GM12878 (cell line): ENCODE measurements around the gene DISC1. TPM values are rescaled to one million over a fixed set of nuclear protein-coding genes. Genes with fewer than 3 reads are reported as not detected.

Experiments
- ATAC-seq: fragments of 200-7000 bp; cut with Tn5 transposase; 3 replicates; pipeline ENCODE4 v1.9.1; 2020; ENCODE audit warnings: mild to moderate bottlenecking, moderate library complexity
- BruUV-seq: library from RNA; stranded (reverse); fragments of 400-500 nt; replicated peaks from 2 replicates; lab custom pipeline; 2021; lab: Mats Ljungman, UMichigan
- CTCF ChIA-PET: fragments of 300-600 bp; sonication (Branson Sonifier 250); formaldehyde crosslinking; extraction: SDS; loops from one replicate; lab custom pipeline; 2021; ENCODE audit warnings: inconsistent platforms; lab: Yijun Ruan, JAX
- POLR2A ChIA-PET: fragments of 350-600 bp; formaldehyde crosslinking; extraction: SDS; loops from one replicate; lab custom pipeline; 2021; ENCODE audit warnings: inconsistent platforms; lab: Charles Lee
- RAD21 ChIA-PET: fragments of 300-600 bp; sonication (Branson Sonifier 250); formaldehyde crosslinking; loops from one replicate; lab custom pipeline; 2023; ENCODE audit warnings: antibody characterized with exemption; ENCODE audit not compliant: unreplicated experiment; lab: Charles Lee
- SMC1A ChIA-PET: fragments of 300-600 bp; sonication (Branson Sonifier 250); formaldehyde crosslinking; loops from one replicate; lab custom pipeline; 2023; ENCODE audit not compliant: unreplicated experiment, uncharacterized antibody; lab: Charles Lee
- DNase-seq: peaks from one replicate; pipeline ENCODE4 v3.0.0-alpha.2; 2011; ENCODE audit warnings: low read depth, low spot score
- FAIRE-seq: peaks from 3 replicates; lab custom pipeline; 2011; peaks lifted over from hg19 to GRCh38; lab: Jason Lieb, UNC
- H2AFZ ChIP-seq: 2 replicates; pipeline ENCODE4 v1.6.0; 2011; ENCODE audit warnings: low read depth, low read length, control low read depth; ENCODE audit not compliant: control insufficient read depth
- H3K27ac ChIP-seq: 2 replicates; pipeline ENCODE4 v1.5.1; 2011; ENCODE audit warnings: control low read depth; ENCODE audit not compliant: control insufficient read depth, insufficient read depth
- H3K27me3 ChIP-seq, 2 experiments: replicated peaks in 1 of 2; 2 replicates each; pipeline versions ENCODE4 v1.6.0 to v1.6.1; 2011; ENCODE audit warnings: low read length in 1 of 2; ENCODE audit not compliant: control insufficient read depth in 2 of 2, insufficient read depth in 2 of 2
- H3K36me3 ChIP-seq, 2 experiments: 2 replicates each; pipeline ENCODE4 v1.5.1; 2011; ENCODE audit warnings: low read length in 1 of 2; ENCODE audit not compliant: control insufficient read depth in 2 of 2, insufficient read depth in 2 of 2
- H3K4me1 ChIP-seq: 2 replicates; pipeline ENCODE4 v1.6.1; 2011; ENCODE audit warnings: mild to moderate bottlenecking, low read length, moderate library complexity, mixed read lengths; ENCODE audit not compliant: control insufficient read depth, insufficient read depth
- H3K4me2 ChIP-seq: 2 replicates; pipeline ENCODE4 v1.6.0; 2011; ENCODE audit warnings: control low read depth; ENCODE audit not compliant: control insufficient read depth, insufficient read depth
- H3K4me3 ChIP-seq: fragments of 200-600 bp; sonication (generic); 2 replicates; pipeline ENCODE4 v1.5.1; 2016
- H3K79me2 ChIP-seq: 2 replicates; pipeline ENCODE4 v1.6.0; 2011; ENCODE audit warnings: low read length; ENCODE audit not compliant: control insufficient read depth, insufficient read depth
- H3K9ac ChIP-seq: 2 replicates; pipeline ENCODE4 v1.8.0; 2011; ENCODE audit warnings: low read length, control low read depth, mixed read lengths; ENCODE audit not compliant: control insufficient read depth, insufficient read depth
- H3K9me3 ChIP-seq: replicated peaks from 3 replicates; pipeline ENCODE4 v1.5.1; 2011; ENCODE audit warnings: mild to moderate bottlenecking, low read length; ENCODE audit not compliant: control insufficient read depth, insufficient read depth
- H4K20me1 ChIP-seq: 2 replicates; pipeline ENCODE4 v1.6.0; 2011; ENCODE audit not compliant: control insufficient read depth, insufficient read depth
- ASH2L ChIP-seq: fragments of 300-600, 200-600 bp; sonication (generic); IDR thresholded peaks from 2 replicates; pipeline ENCODE4 v1.6.1; 2017; ENCODE audit warnings: low read depth, mild to moderate bottlenecking, borderline replicate concordance
- CHD1 ChIP-seq: IDR thresholded peaks from 2 replicates; pipeline ENCODE4 v1.6.1; 2012; ENCODE audit warnings: low read depth, low read length, improper control_type of control experiment
- FOS ChIP-seq: IDR thresholded peaks from 3 replicates; pipeline ENCODE4 v1.6.1; 2011; ENCODE audit warnings: borderline replicate concordance; ENCODE audit not compliant: insufficient read length; ENCODE audit errors: extremely low read depth
- IRF4 ChIP-seq: IDR thresholded peaks from 2 replicates; pipeline ENCODE4 v1.6.1; 2011; ENCODE audit warnings: low read depth, low read length
- LARP7 ChIP-seq: fragments of 450-650 bp; IDR thresholded peaks from 2 replicates; pipeline ENCODE4 v1.6.1; 2017; ENCODE audit warnings: mild to moderate bottlenecking
- NR2C2 ChIP-seq: IDR thresholded peaks from 2 replicates; pipeline ENCODE4 v1.6.1; 2011; ENCODE audit warnings: borderline replicate concordance, low read depth; ENCODE audit not compliant: control insufficient read depth, insufficient read length
- RB1 ChIP-seq: fragments of 450-650 bp; formaldehyde crosslinking; IDR thresholded peaks from 2 replicates; pipeline ENCODE4 v1.6.1; 2017; ENCODE audit warnings: mild to moderate bottlenecking, borderline replicate concordance
- SRF ChIP-seq, 2 experiments: IDR thresholded peaks; 2 replicates each; pipeline ENCODE4 v1.6.1; 2011; ENCODE audit warnings: low read depth in 2 of 2, low read length in 2 of 2, mild to moderate bottlenecking in 1 of 2, moderate library complexity in 1 of 2
- SUPT20H ChIP-seq: IDR thresholded peaks from 2 replicates; pipeline ENCODE4 v1.6.1; 2011; ENCODE audit warnings: low read depth, mild to moderate bottlenecking, low read length, moderate library complexity, borderline replicate concordance; ENCODE audit not compliant: control insufficient read depth
- WRNIP1 ChIP-seq: IDR thresholded peaks from 2 replicates; pipeline ENCODE4 v1.6.1; 2011; ENCODE audit warnings: low read depth, low read length, improper control_type of control experiment, borderline replicate concordance
- WGBS: methylation state at CpG from one replicate; pipeline ENCODE4 v1.1.6; 2016; ENCODE audit warnings: low lambda C conversion rate; ENCODE audit not compliant: insufficient replicate concordance, insufficient coverage; ENCODE audit errors: missing lambda C conversion rate; 5-methylcytosine and 5-hydroxymethylcytosine counted together
- in situ Hi-C: fragments of 300-500 bp; cut with MboI; formaldehyde crosslinking; loops from 9 replicates; pipeline ENCODE4 v1.14.3; 2018; ENCODE audit warnings: mixed read lengths
- intact Hi-C: fragments of 100-400 bp; cut with micrococcal nuclease; formaldehyde crosslinking; loops from one replicate; pipeline ENCODE4 v1.14.2; 2022; ENCODE audit not compliant: unreplicated experiment
- polyA plus RNA-seq, 11 experiments: library from polyadenylated mRNA; depleted of rRNA in 4 of 11; unstranded in 6 of 11; stranded (reverse) in 5 of 11; fragments of >200 nt; fragmentation: Nextera tagmentation in 4 of 11; fragmentation: Illumina TruSeq in 1 of 11; extraction: Ambion mirVana in 4 of 11; extraction: Trizol in 1 of 11; gene quantifications; 1 replicate in 1 of 11; 2 replicates in 10 of 11; pipeline versions ENCODE4 v1.2.1 to v1.2.3, GENCODE V29; 2011 to 2016; ENCODE audit warnings: inconsistent platforms in 2 of 11, missing spikeins in 2 of 11, low read depth in 1 of 11
- total RNA-seq, 4 experiments: library from RNA; depleted of rRNA in 3 of 4; stranded (reverse); fragments of >200 nt in 3 of 4; fragmentation: Illumina TruSeq in 1 of 4; extraction: Trizol in 1 of 4; gene quantifications; 2 replicates each; pipeline versions ENCODE4 v1.2.1 to v1.2.3, GENCODE V29; 2013 to 2021
- TF ChIP-seq, protein P1 (sequence below): IDR thresholded peaks from 2 replicates; pipeline ENCODE4 v1.6.1; 2012; ENCODE audit warnings: low read length, inconsistent platforms
- TF ChIP-seq, protein P2 (sequence below): IDR thresholded peaks from 2 replicates; pipeline ENCODE4 v1.6.1; 2011; ENCODE audit warnings: mild to moderate bottlenecking, low read depth, low read length, moderate library complexity; ENCODE audit not compliant: insufficient replicate concordance
- TF ChIP-seq, protein P3 (sequence below): fragments of 450-650 bp; IDR thresholded peaks from 2 replicates; pipeline ENCODE4 v1.6.1; 2017; ENCODE audit warnings: mild to moderate bottlenecking

DISC1 gene
- total and polyA plus RNA-seq, 10 of the 15 experiments (the other 5 are each of a cell fraction or from before 2014, with no cell fraction given), result 0.05 to 0.72 (median 0.19) TPM; not detected in 1

DNA sequence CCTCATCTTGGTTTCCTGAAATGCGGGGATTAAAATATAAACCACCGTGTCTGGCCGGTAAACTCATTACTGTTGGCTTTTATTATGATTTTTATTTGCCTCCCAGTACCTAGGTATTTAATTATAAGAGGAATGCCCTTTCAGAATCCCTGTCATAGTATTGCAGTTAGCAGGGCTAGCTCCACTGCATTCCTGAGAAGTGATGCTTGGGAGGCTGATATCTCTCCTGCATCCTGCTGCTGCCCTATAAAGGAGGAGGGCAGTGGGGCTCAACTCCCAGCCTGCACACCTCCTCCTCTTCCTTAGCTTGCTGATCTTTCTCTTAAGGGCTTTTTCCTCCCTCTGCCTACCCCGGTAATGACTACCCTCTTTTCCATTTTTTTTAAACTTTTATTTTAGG lies 19.9 kb upstream of the DISC1 start:
- no peaks in the 10 kb centered on the region for H4K20me1 ChIP-seq
- peaks cover 10% of the 10 kb centered on the region; the same call in 2 of the 3 replicates for H3K9me3 ChIP-seq
- FAIRE-seq (no peak), DNase-seq (no peak), ATAC-seq (no peak)
- intact Hi-C loops, result no loop called here
- ChIA-PET CTCF (interaction anchor here (0.9 to 1.7 kb wide), 4 partner anchors 18 to 249 kb away, joined by 3 to 7 read pairs (median 4); no protein-coding TSS in a partner anchor), RAD21 (no interaction called here), POLR2A (no interaction called here), SMC1A (interaction anchor here (0.7 to 2.5 kb wide), 5 partner anchors 10 to 291 kb away, joined by 3 to 12 read pairs (median 4); no protein-coding TSS in a partner anchor)
- BruUV-seq, result no TSS peak
- H3K9ac ChIP-seq, result no peak overlapping the region
- 61% methylated on average over 4 of the region's 4 CpGs for WGBS
- H3K4me1 ChIP-seq, result peaks cover 6% of the 10 kb centered on the region
- in situ Hi-C loops, result no loop called here
- peaks cover under 1 to 1% of the 10 kb centered on the region in 2 experiments; a peak in 2 of 4 replicates for H3K27me3 ChIP-seq
- no peak overlapping the region for H3K4me2 ChIP-seq
- TF ChIP-seq ASH2L, result no peak
- no peak for TF ChIP-seq IRF4
- TF ChIP-seq, protein P1, sequence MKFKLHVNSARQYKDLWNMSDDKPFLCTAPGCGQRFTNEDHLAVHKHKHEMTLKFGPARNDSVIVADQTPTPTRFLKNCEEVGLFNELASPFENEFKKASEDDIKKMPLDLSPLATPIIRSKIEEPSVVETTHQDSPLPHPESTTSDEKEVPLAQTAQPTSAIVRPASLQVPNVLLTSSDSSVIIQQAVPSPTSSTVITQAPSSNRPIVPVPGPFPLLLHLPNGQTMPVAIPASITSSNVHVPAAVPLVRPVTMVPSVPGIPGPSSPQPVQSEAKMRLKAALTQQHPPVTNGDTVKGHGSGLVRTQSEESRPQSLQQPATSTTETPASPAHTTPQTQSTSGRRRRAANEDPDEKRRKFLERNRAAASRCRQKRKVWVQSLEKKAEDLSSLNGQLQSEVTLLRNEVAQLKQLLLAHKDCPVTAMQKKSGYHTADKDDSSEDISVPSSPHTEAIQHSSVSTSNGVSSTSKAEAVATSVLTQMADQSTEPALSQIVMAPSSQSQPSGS, result no peak
- H3K79me2 ChIP-seq, result no peaks in the 10 kb centered on the region
- H3K4me3 ChIP-seq, result no peak overlapping the region
- H3K27ac ChIP-seq, result no peak overlapping the region
- no peak overlapping the region for H2AFZ ChIP-seq
- no peaks in the 10 kb centered on the region for H3K36me3 ChIP-seq

DNA sequence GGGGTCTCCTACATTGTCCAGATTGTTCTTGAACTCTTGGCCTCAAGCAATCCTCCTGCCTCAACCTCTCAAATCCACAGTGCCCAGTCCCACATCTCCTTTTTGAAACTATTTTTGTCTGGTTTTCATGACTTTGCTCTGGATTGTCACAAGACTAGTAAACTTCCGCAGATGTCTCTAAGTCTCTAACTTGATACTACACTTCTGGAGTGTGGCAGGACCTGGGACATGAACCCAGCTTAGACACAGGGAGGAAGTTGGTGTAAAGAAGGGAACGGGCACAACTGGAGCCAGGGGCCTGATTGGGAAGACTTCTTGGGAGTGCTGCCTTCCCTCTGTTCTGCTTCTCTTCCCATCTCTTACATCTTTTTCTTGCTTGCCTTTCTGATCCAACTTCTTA lies 16.2 kb upstream of the DISC1 start:
- Histone ChIP-seq H3K9me3 (peaks cover 21% of the 10 kb centered on the region; the same call in 2 of the 3 replicates), H4K20me1 (no peaks in the 10 kb centered on the region), H3K27ac (no peak overlapping the region), H3K27me3 (no peaks in the 10 kb centered on the region; a peak in 1 of 4 replicates), H3K4me3 (no peak overlapping the region), H2AFZ (no peak overlapping the region), H3K4me2 (no peak overlapping the region), H3K79me2 (no peaks in the 10 kb centered on the region), H3K4me1 (peaks cover 35% of the 10 kb centered on the region), H3K9ac (no peak overlapping the region), H3K36me3 (no peaks in the 10 kb centered on the region)
- ChIA-PET RAD21 (no interaction called here), CTCF (no interaction called here), SMC1A (no interaction called here), POLR2A (no interaction called here)
- intact Hi-C loops (no loop called here), in situ Hi-C loops (no loop called here)
- no peak for ATAC-seq
- no peak for FAIRE-seq
- no TSS peak for BruUV-seq
- DNase-seq, result no peak
- 92% methylated on average over 2 of the region's 2 CpGs for WGBS
- TF ChIP-seq CHD1 (no peak), LARP7 (no peak), FOS (no peak), SUPT20H (no peak), RB1 (no peak), SRF (IDR thresholded peaks at IDR 0.05; ENCODE audit: low read depth in 2 of 2, low read length in 2 of 2) (no peak), NR2C2 (no peak), WRNIP1 (no peak)
- TF ChIP-seq, protein P2, sequence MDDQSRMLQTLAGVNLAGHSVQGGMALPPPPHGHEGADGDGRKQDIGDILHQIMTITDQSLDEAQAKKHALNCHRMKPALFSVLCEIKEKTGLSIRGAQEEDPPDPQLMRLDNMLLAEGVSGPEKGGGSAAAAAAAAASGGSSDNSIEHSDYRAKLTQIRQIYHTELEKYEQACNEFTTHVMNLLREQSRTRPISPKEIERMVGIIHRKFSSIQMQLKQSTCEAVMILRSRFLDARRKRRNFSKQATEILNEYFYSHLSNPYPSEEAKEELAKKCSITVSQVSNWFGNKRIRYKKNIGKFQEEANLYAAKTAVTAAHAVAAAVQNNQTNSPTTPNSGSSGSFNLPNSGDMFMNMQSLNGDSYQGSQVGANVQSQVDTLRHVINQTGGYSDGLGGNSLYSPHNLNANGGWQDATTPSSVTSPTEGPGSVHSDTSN, result no peak
- TF ChIP-seq, protein P3, sequence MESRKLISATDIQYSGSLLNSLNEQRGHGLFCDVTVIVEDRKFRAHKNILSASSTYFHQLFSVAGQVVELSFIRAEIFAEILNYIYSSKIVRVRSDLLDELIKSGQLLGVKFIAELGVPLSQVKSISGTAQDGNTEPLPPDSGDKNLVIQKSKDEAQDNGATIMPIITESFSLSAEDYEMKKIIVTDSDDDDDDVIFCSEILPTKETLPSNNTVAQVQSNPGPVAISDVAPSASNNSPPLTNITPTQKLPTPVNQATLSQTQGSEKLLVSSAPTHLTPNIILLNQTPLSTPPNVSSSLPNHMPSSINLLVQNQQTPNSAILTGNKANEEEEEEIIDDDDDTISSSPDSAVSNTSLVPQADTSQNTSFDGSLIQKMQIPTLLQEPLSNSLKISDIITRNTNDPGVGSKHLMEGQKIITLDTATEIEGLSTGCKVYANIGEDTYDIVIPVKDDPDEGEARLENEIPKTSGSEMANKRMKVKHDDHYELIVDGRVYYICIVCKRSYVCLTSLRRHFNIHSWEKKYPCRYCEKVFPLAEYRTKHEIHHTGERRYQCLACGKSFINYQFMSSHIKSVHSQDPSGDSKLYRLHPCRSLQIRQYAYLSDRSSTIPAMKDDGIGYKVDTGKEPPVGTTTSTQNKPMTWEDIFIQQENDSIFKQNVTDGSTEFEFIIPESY, result no peak
